Gastroesophageal sphincter (tissue), 4 donors: ENCODE results near the gene SSBP3. TPM values are rescaled to one million over a fixed set of nuclear protein-coding genes. Genes with fewer than 3 reads are reported as not detected.

Source experiments
- ATAC-seq: fragments of 150-250 bp; one replicate; pipeline ENCODE4 v1.9.1; 2016; ENCODE audit warnings: mild to moderate bottlenecking, moderate library complexity
- H3K27ac ChIP-seq, 4 donors: fragments of 200-600 bp; sonication (generic) in 3 of 4; 1 replicate in 3 of 4; 2 replicates in 1 of 4; pipeline ENCODE4 v1.5.1; 2016 to 2019
- H3K27me3 ChIP-seq: fragments of 200-600 bp; sonication (generic); one replicate; pipeline ENCODE4 v1.5.1; 2019
- H3K36me3 ChIP-seq, 2 donors: fragments of 200-600 bp; sonication (generic); one replicate each; pipeline ENCODE4 v1.5.1; 2019; ENCODE audit warnings: control low read depth in 1 of 2
- H3K4me1 ChIP-seq, 3 donors: fragments of 200-600 bp; sonication (generic); 1 replicate in 2 of 3; 2 replicates in 1 of 3; pipeline ENCODE4 v1.5.1; 2016 to 2019; ENCODE audit warnings: control low read depth in 2 of 3
- H3K4me3 ChIP-seq, 2 donors: fragments of 200-600 bp; sonication (generic); one replicate each; pipeline ENCODE4 v1.5.1; 2019; ENCODE audit warnings: mild to moderate bottlenecking in 1 of 2, moderate library complexity in 1 of 2
- H3K9me3 ChIP-seq, 3 donors: fragments of 200-600 bp; sonication (generic); one replicate each; pipeline ENCODE4 v1.5.1; 2017 to 2019; ENCODE audit warnings: control low read depth in 2 of 3
- EP300 ChIP-seq: sonication (generic); formaldehyde crosslinking; IDR thresholded peaks from one replicate; pipeline ENCODE4 v1.6.1; 2017; ENCODE audit warnings: antibody characterized with exemption, mild to moderate bottlenecking
- POLR2A ChIP-seq, 2 donors: fragments of 450-650 bp; IDR thresholded peaks; one replicate each; pipeline ENCODE4 v1.6.1; 2017; ENCODE audit warnings: antibody characterized with exemption in 2 of 2, mild to moderate bottlenecking in 2 of 2, moderate library complexity in 1 of 2
- POLR2AphosphoS5 ChIP-seq: sonication (generic); formaldehyde crosslinking; IDR thresholded peaks from one replicate; pipeline ENCODE4 v1.6.1; 2017; ENCODE audit warnings: antibody characterized with exemption
- WGBS, 2 donors: methylation state at CpG; one replicate each; pipeline ENCODE4 v1.1.5; 2018; ENCODE audit warnings: low coverage in 1 of 2; 5-methylcytosine and 5-hydroxymethylcytosine counted together
- total RNA-seq, 4 donors: library from RNA; depleted of rRNA; stranded (reverse); fragments of >200 nt; gene quantifications; one replicate each; pipeline ENCODE4 v1.1.0, GENCODE V29; 2016
- TF ChIP-seq, protein P1 (sequence below), 4 experiments: fragments of 200-600 bp in 2 of 4; fragments of 450-650 bp in 2 of 4; sonication (generic) in 1 of 4; IDR thresholded peaks; one replicate each; pipeline ENCODE4 v1.5.1; 2017 to 2019; ENCODE audit warnings: antibody characterized with exemption in 4 of 4, mild to moderate bottlenecking in 2 of 4, moderate library complexity in 2 of 4

The SSBP3 gene
- total RNA-seq, 4 donors from 2014 or later: 40.8 to 46.7 (median 45.5) TPM

DNA sequence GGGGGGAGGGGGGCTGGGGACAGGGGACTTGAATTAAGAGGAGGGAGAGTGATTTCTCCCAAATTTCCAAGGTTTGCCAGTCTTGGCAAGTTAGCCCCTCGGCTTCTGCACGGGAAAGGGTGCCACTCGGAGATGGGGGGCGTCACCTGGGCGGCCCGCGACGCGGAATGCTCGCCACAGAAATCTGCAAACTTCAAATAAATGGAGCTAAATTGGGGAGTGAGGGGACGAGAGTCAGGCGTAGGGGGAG is 885 bp upstream of the SSBP3 start:
- peak; percentile 1 for ATAC-seq

DNA sequence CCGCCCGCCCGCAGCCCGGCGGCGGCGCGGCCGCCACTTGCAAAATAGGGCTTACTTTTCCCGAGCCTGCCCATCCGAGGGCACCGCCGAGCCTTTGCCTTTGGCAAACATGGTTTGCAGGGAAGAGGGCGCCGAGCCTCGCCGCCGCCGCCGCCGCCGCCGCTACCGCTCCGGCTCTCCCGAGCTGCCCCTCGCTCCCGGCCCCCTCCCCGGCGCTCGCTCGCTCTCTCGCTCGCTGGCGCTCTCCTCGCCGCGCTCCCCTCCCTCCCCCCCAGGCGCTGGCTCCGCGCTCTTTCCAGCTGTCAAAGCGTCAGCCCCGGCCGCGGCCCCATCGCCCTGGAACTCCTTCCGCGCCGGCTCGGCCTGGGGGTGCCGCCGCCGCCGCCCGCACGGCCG is 298 bp downstream of the SSBP3 start:
- TF ChIP-seq, protein P1, sequence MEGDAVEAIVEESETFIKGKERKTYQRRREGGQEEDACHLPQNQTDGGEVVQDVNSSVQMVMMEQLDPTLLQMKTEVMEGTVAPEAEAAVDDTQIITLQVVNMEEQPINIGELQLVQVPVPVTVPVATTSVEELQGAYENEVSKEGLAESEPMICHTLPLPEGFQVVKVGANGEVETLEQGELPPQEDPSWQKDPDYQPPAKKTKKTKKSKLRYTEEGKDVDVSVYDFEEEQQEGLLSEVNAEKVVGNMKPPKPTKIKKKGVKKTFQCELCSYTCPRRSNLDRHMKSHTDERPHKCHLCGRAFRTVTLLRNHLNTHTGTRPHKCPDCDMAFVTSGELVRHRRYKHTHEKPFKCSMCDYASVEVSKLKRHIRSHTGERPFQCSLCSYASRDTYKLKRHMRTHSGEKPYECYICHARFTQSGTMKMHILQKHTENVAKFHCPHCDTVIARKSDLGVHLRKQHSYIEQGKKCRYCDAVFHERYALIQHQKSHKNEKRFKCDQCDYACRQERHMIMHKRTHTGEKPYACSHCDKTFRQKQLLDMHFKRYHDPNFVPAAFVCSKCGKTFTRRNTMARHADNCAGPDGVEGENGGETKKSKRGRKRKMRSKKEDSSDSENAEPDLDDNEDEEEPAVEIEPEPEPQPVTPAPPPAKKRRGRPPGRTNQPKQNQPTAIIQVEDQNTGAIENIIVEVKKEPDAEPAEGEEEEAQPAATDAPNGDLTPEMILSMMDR (IDR thresholded peaks at IDR 0.05): no peak
- no peak for TF ChIP-seq EP300
- TF ChIP-seq POLR2A (IDR thresholded peaks at IDR 0.05): no peak
- no peak for TF ChIP-seq POLR2AphosphoS5
- Histone ChIP-seq H3K36me3 (peaks cover 0 to 16% of the 10 kb centered on the region in 2 donors), H3K27me3 (no peaks in the 10 kb centered on the region), H3K4me3 (peak overlapping the region; percentile 71 to 95), H3K4me1 (peaks cover 3 to 65% (median 16%) of the 10 kb centered on the region in 3 donors), H3K9me3 (no peaks in the 10 kb centered on the region), H3K27ac (peak overlapping the region; percentile 64 to 99 (median 97))
- peak; percentile 32 for ATAC-seq
- 1% methylated on average over 21 of the region's 57 CpGs; no CpG with 5 or more reads in 1 of the 2 donors for WGBS, 2 donors

More for the DNA sequence above, 885 bp upstream of the SSBP3 start:
- Histone ChIP-seq H3K9me3 (no peaks in the 10 kb centered on the region), H3K4me1 (peaks cover 3 to 55% (median 14%) of the 10 kb centered on the region in 3 donors), H3K27me3 (no peaks in the 10 kb centered on the region), H3K27ac (peak overlapping the region; percentile 92 to 99 (median 97)), H3K4me3 (peak overlapping the region; percentile 85 to 95), H3K36me3 (peaks cover 0 to 4% of the 10 kb centered on the region in 2 donors)
- WGBS, 2 donors: 0% methylated on average over 8 to 9 of the region's 12 CpGs
- TF ChIP-seq POLR2A (IDR thresholded peaks at IDR 0.05) (no peak), EP300 (no peak), POLR2AphosphoS5 (no peak)
- TF ChIP-seq, protein P1 (IDR thresholded peaks at IDR 0.05): no peak

DNA sequence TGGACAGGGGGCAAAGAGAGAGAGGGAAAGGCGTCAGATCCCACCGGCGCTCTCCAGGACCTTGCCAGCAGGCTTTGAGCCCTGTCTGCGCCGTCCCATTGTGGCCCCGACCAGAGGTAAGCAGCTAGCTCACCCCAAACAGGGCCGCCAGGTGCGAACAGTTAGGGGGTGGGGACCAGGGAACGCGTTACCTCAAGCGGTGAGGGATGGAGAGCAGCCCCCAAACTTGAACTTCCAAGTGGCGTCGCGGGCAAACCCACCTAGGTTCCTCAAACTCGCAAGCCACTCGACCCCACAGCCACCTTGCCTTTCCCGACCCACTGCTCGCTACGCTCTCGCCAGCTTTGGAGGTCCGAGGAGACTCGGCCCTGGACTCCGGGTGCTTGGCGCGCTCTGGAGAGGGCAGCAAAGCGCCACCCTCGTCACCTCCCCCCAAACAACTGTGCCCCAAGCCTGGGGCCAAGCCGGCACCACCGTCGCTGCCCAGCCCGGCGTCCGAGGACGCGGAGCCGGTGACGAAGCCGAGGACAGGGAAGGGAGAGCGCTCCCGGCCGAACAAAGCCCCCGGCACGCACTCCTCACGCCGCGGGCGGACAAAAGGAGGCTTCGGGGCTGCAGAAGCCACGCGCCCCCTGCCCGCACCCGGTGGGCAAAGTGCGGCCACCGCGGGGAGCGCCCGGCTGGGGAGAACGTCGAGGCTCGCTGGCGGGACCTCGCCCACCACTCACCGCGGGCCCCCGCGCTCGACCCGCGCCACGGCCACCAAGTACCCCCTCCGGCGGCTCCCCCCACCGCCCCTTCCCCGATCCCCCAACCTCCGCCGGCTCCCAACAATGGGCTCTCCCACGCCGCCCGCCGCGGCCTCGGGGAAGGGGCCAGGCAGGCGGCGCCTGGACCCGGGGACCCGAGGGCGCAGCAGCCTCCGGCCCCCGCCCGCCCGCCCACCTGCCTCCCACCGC is 976 bp downstream of the SSBP3 start:
- Histone ChIP-seq H3K36me3 (peaks cover 0 to 23% of the 10 kb centered on the region in 2 donors), H3K9me3 (no peaks in the 10 kb centered on the region), H3K27me3 (no peaks in the 10 kb centered on the region), H3K27ac (peak overlapping the region; percentile 32 to 99 (median 97)), H3K4me1 (peaks cover 3 to 65% (median 16%) of the 10 kb centered on the region in 3 donors), H3K4me3 (peak overlapping the region; percentile 71 to 95)
- 0 to 6% methylated on average over 6 to 7 of the region's 92 CpGs for WGBS, 2 donors
- ATAC-seq: no peak
- TF ChIP-seq POLR2A (IDR thresholded peaks at IDR 0.05): no peak
- TF ChIP-seq, protein P1 (IDR thresholded peaks at IDR 0.05): peak in 1 of 4 experiments; percentile 28
- no peak for TF ChIP-seq EP300

DNA sequence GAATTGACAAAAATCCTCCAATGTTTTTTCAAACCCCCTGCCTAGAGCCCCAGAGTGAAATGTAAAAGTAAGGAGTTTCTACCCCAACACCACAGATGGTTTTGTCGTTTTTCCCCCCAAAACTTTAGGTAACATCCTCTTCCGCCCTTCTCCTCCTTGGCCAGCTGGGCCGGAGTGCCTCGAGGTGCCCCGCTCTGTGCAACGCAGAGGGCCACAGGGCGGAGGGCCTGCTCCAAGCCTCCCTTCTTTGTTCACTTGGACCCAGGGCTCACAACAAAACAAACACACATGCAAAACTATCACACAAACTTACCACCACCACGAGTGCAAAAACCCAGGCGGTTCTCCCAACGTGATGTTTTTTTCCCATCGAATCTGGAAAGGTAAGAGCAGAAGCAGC is 1.9 kb downstream of the SSBP3 start:
- H3K36me3 ChIP-seq: peaks cover 3 to 32% of the 10 kb centered on the region in 2 donors
- ATAC-seq: no peak
- peak overlapping the region; percentile 71 to 95 for H3K4me3 ChIP-seq
- no peaks in the 10 kb centered on the region for H3K9me3 ChIP-seq
- no peaks in the 10 kb centered on the region for H3K27me3 ChIP-seq
- TF ChIP-seq, protein P1 (IDR thresholded peaks at IDR 0.05): no peak
- TF ChIP-seq POLR2AphosphoS5 (no peak), POLR2A (IDR thresholded peaks at IDR 0.05) (no peak), EP300 (no peak)
- 53% methylated on average over 4 to 7 of the region's 11 CpGs for whole genome bisulfite sequencing, 2 donors
- H3K27ac ChIP-seq: peak overlapping the region in 3 of 4 donors; percentile 95 to 99 (median 99)
- H3K4me1 ChIP-seq: peaks cover 3 to 63% (median 16%) of the 10 kb centered on the region in 3 donors
